CD4-positive, alpha-beta T cell treated with Interleukin-4 for 4 hours (primary cell): ENCODE data around the gene HECTD1.
"Not testable (repeated sequence)": the region's sequence is repeated elsewhere in the genome, so short reads cannot be mapped to it uniquely, and the experiment has no call there.

Experiments
- DNase-seq: peaks from one replicate; pipeline ENCODE4 v3.0.0-alpha.2; 2020

Gene HECTD1

GRCh38 chr14:31085027-31085426 is 122.6 kb downstream of the HECTD1 start:
- no peak for DNase-seq

- DNase-seq = no peak
Observed at GRCh38 chr14:31084385-31084784, 123.2 kb downstream of the HECTD1 start.

- no peak for DNase-seq
Observed at GRCh38 chr14:31083781-31084180, 123.8 kb downstream of the HECTD1 start.

- no peak for DNase-seq
Observed at GRCh38 chr14:31080484-31080883, 127.1 kb downstream of the HECTD1 start.

- DNase-seq = no peak
Observed at GRCh38 chr14:31080056-31080455, 127.5 kb downstream of the HECTD1 start.

GRCh38 chr14:31078766-31079165 is 128.8 kb downstream of the HECTD1 start:
- no peak for DNase-seq

- DNase-seq = no peak
Observed at GRCh38 chr14:31075144-31075543, 132.4 kb downstream of the HECTD1 start.

- DNase-seq = no peak
Observed at GRCh38 chr14:31071151-31071550, 136.4 kb downstream of the HECTD1 start.

- DNase-seq = no peak
Observed at GRCh38 chr14:31070431-31070830, 137.2 kb downstream of the HECTD1 start.

GRCh38 chr14:31069343-31069742 is 138.2 kb downstream of the HECTD1 start:
- no peak for DNase-seq

- DNase-seq = no peak
Observed at GRCh38 chr14:31068235-31068634, 139.4 kb downstream of the HECTD1 start.

- DNase-seq = not testable (repeated sequence)
Observed at GRCh38 chr14:31062908-31063307, 144.7 kb downstream of the HECTD1 start.

GRCh38 chr14:31060253-31060875 is 147.2 kb downstream of the HECTD1 start:
- no peak for DNase-seq

- DNase-seq = no peak
Observed at GRCh38 chr14:31059152-31059924, 148.3 kb downstream of the HECTD1 start.

- DNase-seq = no peak
Observed at GRCh38 chr14:31057701-31058364, 149.8 kb downstream of the HECTD1 start.

- DNase-seq = no peak
Observed at GRCh38 chr14:31057035-31057434, 150.6 kb downstream of the HECTD1 start.

GRCh38 chr14:31052905-31053586 is 154.5 kb downstream of the HECTD1 start:
- DNase-seq = not testable (repeated sequence)

- DNase-seq = no peak
Observed at GRCh38 chr14:31051511-31051910, 156.1 kb downstream of the HECTD1 start.

GRCh38 chr14:31051023-31051422 is 156.6 kb downstream of the HECTD1 start:
- DNase-seq = no peak
